Posterior cingulate gyrus (tissue), 11 donors: ENCODE results near the gene C11orf71.

Experiments used
- DNase-seq, 10 donors: peaks; one replicate each; pipeline versions ENCODE4 v3.0.0 to v3.0.0-alpha.2; 2020 to 2021; ENCODE audit warnings: mixed read lengths in 3 of 10
- intact Hi-C: fragments of 100-400 bp; cut with DNase I; formaldehyde crosslinking; loops from one replicate; pipeline ENCODE4 v1.15.1; 2023

C11orf71 gene, protein sequence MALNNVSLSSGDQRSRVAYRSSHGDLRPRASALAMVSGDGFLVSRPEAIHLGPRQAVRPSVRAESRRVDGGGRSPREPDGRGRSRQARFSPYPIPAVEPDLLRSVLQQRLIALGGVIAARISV

GRCh38 chr11:114400216-114400914, at the start of gene C11orf71, which contains the start of gene RBM7:
TSS of gene C11orf71 (minus strand) at chr11:114400511. CDS start at chr11:114400331, 180 bp downstream.
TSS of gene RBM7 (plus strand) at chr11:114400666. CDS start at chr11:114400672, 6 bp downstream.
- DNase-seq = peak; percentile 91 to 99 (median 94)
- intact Hi-C loops = loop anchor here (1.0 kb wide), 1 partner anchor 39 kb away; the partner anchor contains the start of gene REXO2

DNA sequence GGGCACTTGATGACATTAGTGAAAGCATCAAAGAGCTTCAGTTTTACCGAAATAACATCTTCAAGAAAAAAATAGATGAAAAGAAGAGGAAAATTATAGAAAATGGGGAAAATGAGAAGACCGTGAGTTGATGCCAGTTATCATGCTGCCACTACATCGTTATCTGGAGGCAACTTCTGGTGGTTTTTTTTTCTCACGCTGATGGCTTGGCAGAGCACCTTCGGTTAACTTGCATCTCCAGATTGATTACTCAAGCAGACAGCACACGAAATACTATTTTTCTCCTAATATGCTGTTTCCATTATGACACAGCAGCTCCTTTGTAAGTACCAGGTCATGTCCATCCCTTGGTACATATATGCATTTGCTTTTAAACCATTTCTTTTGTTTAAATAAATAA, 49.5 kb upstream of the C11orf71 start:
- intact Hi-C loops = no loop called here
- DNase-seq = no peak

DNA sequence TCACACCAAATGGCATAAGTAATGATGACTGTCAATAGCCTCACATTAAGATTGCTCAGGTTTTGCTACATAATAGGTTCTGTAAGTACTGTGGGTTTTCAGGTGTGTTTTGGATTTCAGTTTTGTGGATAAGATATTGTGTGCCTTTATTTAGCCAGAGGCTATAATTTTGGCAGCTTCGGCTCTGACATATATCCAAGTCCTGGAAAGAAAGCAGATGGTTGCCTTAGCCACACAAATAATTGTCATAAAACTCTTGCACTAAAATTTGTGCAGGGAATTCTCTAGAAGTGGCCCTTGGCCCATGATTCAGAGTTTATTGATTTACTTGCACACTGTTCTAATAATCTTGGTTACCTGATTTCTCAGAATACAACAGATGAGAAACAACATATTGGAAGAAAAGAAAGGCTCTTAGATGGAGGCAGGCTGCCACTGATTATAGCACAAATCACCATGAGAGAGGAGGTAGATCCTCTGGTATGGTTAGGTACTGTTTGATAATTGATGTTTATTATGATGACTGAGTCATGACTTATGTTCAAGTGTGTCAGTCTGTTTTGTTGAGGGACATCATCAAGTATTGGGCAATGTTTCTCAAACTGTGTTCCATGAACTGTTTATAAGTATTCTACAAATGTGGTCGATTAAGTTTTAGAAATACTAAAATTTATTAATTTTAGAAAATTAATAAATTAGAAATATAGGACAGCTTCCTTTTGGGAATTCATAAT, 48.6 kb upstream of the C11orf71 start:
- intact Hi-C loops = no loop called here
- DNase-seq = no peak

DNA sequence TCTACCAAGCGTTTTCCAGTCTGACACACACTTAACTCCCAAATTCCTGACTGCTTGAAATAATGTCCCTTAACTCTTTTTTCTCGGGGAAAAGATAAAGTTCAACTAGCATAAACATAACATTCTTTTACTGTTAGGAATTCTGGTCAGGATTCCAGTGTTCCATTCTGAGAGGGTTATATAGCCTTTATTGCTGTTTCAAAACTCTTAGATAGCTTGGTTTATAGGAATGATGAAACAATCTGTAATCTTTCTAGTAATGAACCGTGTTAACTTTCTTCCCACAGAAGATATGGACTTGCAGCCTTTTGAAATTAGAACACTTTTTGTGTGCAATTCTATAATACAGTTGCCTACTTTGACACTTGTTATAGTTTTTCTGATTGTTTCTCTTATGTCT, 47.6 kb upstream of the C11orf71 start:
- intact Hi-C loops = no loop called here
- no peak for DNase-seq

DNA sequence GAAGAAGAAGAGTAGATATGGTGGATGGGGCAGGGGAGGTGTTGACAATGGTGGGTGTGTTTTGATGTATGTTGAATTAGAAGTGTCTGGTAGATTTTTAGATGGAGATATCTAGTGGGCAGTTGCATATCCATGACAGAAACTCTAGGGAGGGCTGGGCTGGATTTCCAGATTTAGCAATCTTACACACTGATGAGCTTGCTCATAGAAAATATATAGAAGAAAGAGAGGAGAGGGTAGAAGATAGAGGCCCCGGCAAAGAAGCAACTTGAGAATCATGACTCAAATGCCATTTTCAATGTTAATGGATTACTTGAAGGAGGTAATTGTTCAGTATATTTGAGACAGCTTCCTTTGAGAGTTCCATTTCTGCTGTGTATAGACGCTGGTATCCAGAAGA, 47.1 kb upstream of the C11orf71 start:
- intact Hi-C loops = no loop called here
- no peak for DNase-seq

DNA sequence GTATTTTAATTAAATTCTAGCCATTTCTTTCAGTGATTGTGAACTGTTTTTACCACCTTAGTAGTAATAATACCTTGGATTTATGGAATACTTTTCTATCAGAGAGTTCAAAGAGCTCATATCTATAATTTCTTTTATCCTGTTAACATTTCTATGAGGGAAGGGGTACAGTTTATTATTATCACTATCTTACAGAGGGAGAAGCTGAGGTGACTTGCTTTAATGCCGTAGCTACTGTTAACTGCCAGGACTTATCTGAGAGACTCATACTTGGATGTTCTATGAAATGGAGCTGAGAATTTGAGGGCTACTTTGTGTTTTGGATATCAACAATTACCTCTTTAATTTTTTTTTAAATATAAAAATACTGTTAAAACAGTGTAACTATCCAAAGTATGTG, 42.2 kb upstream of the C11orf71 start:
- no peak for DNase-seq
- intact Hi-C loops = loop anchor here (5.0 kb wide), 1 partner anchor 100 kb away; no protein-coding TSS in a partner anchor

DNA sequence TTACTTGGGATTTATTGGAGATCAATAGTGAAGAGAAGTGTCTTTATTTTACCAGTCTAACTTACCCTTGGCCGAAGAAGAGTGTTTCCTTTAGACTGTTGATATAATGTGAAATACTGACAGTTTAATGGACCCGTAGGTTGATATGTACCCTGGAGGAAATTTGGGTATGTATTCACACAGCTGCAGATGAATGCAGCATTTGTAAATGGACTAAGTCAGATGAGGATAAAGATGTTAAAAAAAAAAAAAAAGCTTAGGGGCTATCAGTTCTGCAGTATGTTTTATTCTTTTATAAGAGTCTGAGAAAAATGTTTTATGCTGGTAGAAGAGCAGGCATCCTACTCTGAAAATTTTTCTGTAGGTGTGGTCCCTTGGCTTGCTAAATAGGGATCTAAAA, 41.6 kb upstream of the C11orf71 start:
- DNase-seq = no peak
- intact Hi-C loops = loop anchor here (5.0 kb wide), 1 partner anchor 100 kb away; no protein-coding TSS in a partner anchor

- intact Hi-C loops = loop anchor here (5.0 kb wide), 1 partner anchor 99 kb away; no protein-coding TSS in a partner anchor
- no peak for DNase-seq
These were observed 40.9 kb upstream of the C11orf71 start for GRCh38 chr11:114440971-114441763.

DNA sequence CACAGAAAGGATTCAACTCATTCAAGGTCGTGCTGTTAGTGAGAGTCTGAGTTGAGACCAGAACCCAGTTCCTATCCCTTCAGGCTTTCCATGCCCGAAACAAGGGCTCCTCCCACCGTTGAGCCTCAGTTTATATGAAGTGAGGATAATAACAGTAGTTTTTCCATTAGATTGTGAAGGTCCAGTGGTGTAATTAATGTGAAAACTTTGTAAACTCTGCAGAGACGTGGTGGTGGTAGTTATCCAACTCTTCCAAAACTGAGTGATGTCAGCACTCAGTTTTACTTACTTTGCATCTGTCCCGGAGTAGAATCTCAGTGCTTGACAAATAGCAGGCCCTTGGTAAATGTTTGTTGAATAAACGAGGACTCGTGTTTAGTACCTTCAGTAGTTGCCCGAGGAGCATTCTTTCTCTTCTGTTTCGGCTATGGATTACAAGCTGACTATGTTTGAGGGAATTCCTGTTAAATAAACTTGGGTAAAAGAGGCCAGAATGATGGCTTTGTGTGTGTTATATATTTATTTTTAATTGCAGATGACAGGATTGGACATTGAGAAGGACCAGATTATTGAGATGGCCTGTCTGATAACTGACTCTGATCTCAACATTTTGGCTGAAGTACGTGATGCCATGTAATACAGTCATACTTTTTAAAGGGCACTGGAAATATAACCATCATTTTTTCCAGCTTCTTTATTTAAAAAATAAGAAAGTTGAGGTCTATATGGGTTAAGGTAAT, 40.0 kb upstream of the C11orf71 start:
- intact Hi-C loops = loop anchor here (5.0 kb wide), 1 partner anchor 98 kb away; no protein-coding TSS in a partner anchor
- DNase-seq = peak in 4 of 10 donors; percentile 11 to 20 (median 16)

DNA sequence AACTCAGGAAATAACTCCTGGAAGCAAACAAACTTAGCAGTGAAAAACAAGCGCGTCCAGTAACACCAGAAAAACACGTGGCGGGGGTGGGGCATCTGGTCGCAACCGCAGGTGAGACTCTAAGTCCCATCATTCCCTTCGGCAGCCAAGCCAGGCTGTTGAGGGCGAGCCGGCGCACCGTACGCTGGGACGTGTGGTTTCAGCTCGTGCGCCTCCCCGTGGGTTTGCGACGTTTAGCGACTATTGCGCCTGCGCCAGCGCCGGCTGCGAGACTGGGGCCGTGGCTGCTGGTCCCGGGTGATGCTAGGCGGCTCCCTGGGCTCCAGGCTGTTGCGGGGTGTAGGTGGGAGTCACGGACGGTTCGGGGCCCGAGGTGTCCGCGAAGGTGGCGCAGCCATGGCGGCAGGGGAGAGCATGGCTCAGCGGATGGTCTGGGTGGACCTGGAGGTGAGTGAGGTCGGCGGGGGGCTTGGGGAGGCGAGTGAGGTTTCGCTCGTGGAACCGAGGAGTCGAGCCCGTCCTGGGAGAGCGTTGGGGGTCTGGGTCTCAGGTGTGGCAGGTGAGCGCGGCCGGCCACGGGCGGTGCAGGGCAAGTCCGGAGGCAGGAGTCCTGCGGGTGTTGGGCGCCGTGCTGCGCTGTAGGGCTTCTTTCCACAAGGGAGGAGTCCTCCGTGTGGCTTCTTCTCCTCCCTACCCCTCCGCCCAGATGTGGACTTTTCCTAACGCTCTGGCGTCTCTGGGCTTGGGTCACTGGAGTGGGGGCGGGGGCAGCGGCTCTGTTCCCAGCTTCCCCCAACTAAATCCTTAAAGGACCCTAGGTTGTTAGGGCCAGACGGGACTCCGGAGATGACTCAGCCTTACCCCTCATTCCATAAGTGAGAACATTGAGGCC, 39.2 kb upstream of the C11orf71 start, which contains the start of gene REXO2:
TSS of gene REXO2 (plus strand) at position 239 of the 892 bp plus-strand sequence. CDS start at position 301, 62 bp downstream.
- intact Hi-C loops = loop anchor here (1.0 to 5.0 kb wide), 2 partner anchors 39 to 97 kb away; partner anchors contain the start of genes C11orf71 and RBM7
- peak; percentile 92 to 99 (median 95) for DNase-seq

GRCh38 chr11:114438303-114438702, 38.0 kb upstream of the C11orf71 start:
- intact Hi-C loops = no loop called here
- DNase-seq = no peak

DNA sequence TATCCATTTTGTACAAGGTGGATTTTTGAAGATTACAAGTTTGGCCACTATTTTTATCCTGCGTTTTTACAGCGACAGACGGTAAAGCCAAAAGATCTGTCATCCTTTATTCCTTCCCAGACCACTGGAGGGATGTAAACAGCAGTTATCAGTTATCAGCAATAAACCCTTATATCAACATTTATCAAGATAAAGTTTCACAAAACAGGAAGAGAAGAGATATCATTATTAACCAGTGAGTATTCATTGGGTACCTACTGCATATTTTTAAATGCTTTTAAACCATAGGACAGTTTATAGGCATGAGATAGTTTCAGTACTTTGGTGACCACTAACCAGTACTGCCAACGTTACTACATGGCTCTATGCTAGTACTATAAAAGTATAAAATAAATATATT, 33.1 kb upstream of the C11orf71 start:
- intact Hi-C loops = no loop called here
- DNase-seq = no peak

DNA sequence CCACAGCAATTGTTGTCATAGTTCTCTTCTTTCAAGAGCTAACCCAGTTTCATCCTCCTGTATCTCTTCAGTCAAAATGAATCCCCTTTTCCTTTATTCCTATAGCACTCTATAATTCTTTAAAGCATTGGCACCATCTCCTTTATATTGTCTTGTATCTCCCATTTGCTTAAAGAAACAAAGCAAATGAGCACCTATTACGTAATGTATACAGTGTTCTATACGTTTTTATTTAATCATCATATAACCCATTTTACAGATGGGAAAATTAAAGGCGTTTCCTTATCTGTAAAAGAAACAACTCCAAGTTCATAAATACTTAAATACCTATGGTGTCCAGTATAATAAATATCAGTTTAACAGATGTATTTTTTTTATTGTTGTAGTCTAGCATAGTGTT, 32.6 kb upstream of the C11orf71 start:
- no peak for DNase-seq
- intact Hi-C loops = no loop called here

- intact Hi-C loops = no loop called here
- DNase-seq = no peak
These were observed 30.0 kb upstream of the C11orf71 start for GRCh38 chr11:114430290-114430689.

GRCh38 chr11:114426280-114426679, 26.0 kb upstream of the C11orf71 start:
- intact Hi-C loops = no loop called here
- DNase-seq = no peak

DNA sequence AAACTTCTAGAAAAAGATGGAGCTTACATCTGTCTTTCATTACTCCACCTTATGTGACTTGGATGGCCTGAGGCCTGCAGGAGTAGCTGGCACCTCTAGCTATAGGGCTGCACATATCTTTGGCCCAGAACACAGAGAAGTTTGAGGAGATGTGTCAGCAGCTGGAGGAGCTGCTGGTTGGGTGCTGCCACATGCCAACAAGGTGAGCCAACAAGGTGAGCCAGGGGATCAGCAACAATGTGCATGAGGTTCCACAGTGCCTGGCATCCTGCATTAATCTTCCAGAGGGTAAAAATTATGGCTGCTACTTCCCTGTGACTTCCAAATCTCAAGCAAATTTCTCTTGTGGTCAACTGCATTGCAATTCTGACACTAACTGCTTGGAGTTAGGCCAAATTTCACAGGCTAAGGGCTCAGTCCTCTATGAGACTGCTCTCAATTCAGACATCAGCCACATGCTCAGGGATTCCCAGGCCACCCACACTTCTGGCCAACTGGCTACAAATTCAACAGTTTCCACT, 16.2 kb upstream of the C11orf71 start:
- DNase-seq = no peak
- intact Hi-C loops = no loop called here

DNA sequence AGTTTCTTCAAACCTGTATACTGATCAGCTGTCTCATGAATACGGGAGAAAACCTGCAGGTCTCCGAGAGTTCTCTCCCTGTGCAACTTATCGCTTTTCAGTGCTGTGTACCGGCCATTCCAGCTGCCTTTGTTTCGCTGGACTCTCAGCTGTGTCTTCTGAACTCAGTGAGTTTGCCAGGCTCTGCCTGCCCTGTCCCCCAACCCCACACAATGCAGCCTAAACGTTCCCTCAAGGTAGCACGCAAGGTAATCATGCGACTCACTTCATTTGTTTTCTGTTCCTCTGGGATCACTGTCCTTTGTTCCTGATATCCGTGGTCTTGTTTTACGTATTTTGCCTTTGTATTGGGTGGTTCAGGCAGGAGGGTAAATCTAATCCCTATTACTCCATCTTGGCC, 13.6 kb upstream of the C11orf71 start:
- DNase-seq = peak in 1 of 10 donors; percentile 55
- intact Hi-C loops = no loop called here

DNA sequence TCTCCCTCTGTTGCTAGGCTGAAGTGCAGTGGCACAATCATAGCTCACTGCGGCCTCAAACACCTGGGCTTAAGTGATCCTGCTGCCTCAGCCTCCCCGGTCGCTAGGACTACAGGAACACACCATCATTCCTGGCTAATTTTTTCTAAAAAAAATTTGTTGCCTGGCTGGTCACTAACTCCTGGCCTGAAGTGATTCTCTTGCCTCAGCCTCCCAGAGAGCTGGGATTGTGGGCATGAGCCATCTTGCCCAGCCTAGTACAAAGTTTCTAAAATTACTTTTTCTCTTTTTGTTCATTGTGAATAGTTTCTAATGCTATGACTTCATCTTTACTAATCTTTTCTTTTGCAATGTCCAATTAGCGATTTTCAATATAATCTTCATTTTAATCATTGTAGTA, 12.6 kb upstream of the C11orf71 start:
- intact Hi-C loops = no loop called here
- DNase-seq = no peak
